K562 (cell line): ENCODE results near the gene NR1H2. TPM values are rescaled to one million over a fixed set of nuclear protein-coding genes. Genes with fewer than 3 reads are reported as not detected.

Source experiments
- ATAC-seq: fragments of 200-7000 bp; cut with Tn5 transposase; 3 replicates; pipeline ENCODE4 v1.9.1; 2020; ENCODE audit warnings: moderate library complexity
- BruUV-seq: library from RNA; stranded (reverse); fragments of 400-500 nt; replicated peaks from 2 replicates; lab custom pipeline; 2021; lab: Mats Ljungman, UMichigan
- CTCF ChIA-PET: fragments of 300-600 bp; formaldehyde crosslinking; extraction: SDS; loops from one replicate; lab custom pipeline; 2021; ENCODE audit warnings: low intra/inter-chr PET ratio; lab: Yijun Ruan, JAX
- POLR2A ChIA-PET: fragments of 300-600, 350-650 bp; sonication (Branson Sonifier 250); formaldehyde crosslinking; extraction: SDS; loops from one replicate; lab custom pipeline; 2021; ENCODE audit warnings: antibody characterized with exemption, inconsistent platforms; lab: Yijun Ruan, JAX
- DNase-seq, 4 experiments: peaks; one replicate each; pipeline versions ENCODE4 v3.0.0 to v3.0.0-alpha.2; 2011 to 2018; ENCODE audit warnings: low spot score in 3 of 4, mixed read lengths in 3 of 4; ENCODE audit errors: extremely low read depth in 1 of 4
- FAIRE-seq: peaks from 2 replicates; lab custom pipeline; 2011; peaks lifted over from hg19 to GRCh38; lab: Jason Lieb, UNC
- H2AFZ ChIP-seq: 2 replicates; pipeline ENCODE4 v1.6.0; 2011; ENCODE audit warnings: low read depth, low read length, control low read depth, inconsistent platforms
- H3K27ac ChIP-seq: fragments of 200-600 bp; 3 replicates; pipeline ENCODE4 v1.8.0; 2011; ENCODE audit warnings: low read depth, mild to moderate bottlenecking, control low read depth, inconsistent platforms, low read length, moderate library complexity, mixed read lengths; ENCODE audit errors: extremely low read depth
- H3K27me3 ChIP-seq, 2 experiments: fragments of 300-600 bp in 1 of 2; 2 replicates in 1 of 2; 3 replicates in 1 of 2; pipeline versions ENCODE4 v1.6.0 to v1.8.0; 2011; ENCODE audit warnings: inconsistent platforms in 2 of 2, low read length in 2 of 2, mild to moderate bottlenecking in 1 of 2, mixed read lengths in 1 of 2, moderate library complexity in 1 of 2; ENCODE audit not compliant: control insufficient read depth in 2 of 2, insufficient read depth in 2 of 2
- H3K36me3 ChIP-seq: fragments of 300-600 bp; 3 replicates; pipeline ENCODE4 v1.8.0; 2011; ENCODE audit warnings: mild to moderate bottlenecking, low read length, inconsistent platforms; ENCODE audit not compliant: control insufficient read depth, insufficient read depth
- H3K4me1 ChIP-seq, 2 experiments: fragments of 200-600 bp in 1 of 2; replicated peaks in 1 of 2; 2 replicates in 1 of 2; 3 replicates in 1 of 2; pipeline versions ENCODE4 v1.5.1 to v1.8.0; 2011; ENCODE audit warnings: inconsistent platforms in 2 of 2, low read length in 2 of 2, mild to moderate bottlenecking in 1 of 2, mixed read lengths in 1 of 2, moderate library complexity in 1 of 2; ENCODE audit not compliant: control insufficient read depth in 2 of 2, insufficient read depth in 2 of 2
- H3K4me2 ChIP-seq: 2 replicates; pipeline ENCODE4 v1.6.1; 2011; ENCODE audit warnings: low read length, control low read depth, inconsistent platforms, mixed read lengths; ENCODE audit not compliant: insufficient read depth
- H3K4me3 ChIP-seq: fragments of 200-600 bp; sonication (generic), shearing (Covaris generic); 2 replicates; pipeline ENCODE4 v1.5.1; 2016; ENCODE audit warnings: control low read depth, inconsistent platforms
- H3K79me2 ChIP-seq: fragments of 200-600 bp; 3 replicates; pipeline ENCODE4 v1.8.0; 2011; ENCODE audit warnings: low read length, inconsistent platforms; ENCODE audit not compliant: control insufficient read depth, insufficient read depth
- H3K9ac ChIP-seq, 2 experiments: 2 replicates each; pipeline versions ENCODE4 v1.6.0 to v1.6.1; 2011; ENCODE audit warnings: low read depth in 2 of 2, low read length in 2 of 2, control low read depth in 1 of 2, inconsistent platforms in 1 of 2, mild to moderate bottlenecking in 1 of 2, mixed read lengths in 1 of 2; ENCODE audit not compliant: insufficient read depth in 1 of 2
- H3K9me1 ChIP-seq: one replicate; pipeline ENCODE4 v1.6.0; 2011; ENCODE audit warnings: inconsistent platforms, mild to moderate bottlenecking, low read length, moderate library complexity; ENCODE audit not compliant: control insufficient read depth, insufficient read depth
- H3K9me3 ChIP-seq: replicated peaks from 2 replicates; pipeline ENCODE4 v1.5.1; 2011; ENCODE audit warnings: low read depth, low read length, inconsistent platforms; ENCODE audit not compliant: control insufficient read depth, insufficient read depth
- H4K20me1 ChIP-seq: replicated peaks from 2 replicates; pipeline ENCODE4 v1.6.1; 2011; ENCODE audit warnings: low read length, inconsistent platforms, mixed read lengths; ENCODE audit not compliant: control insufficient read depth, insufficient read depth
- ARID4B ChIP-seq: sonication (generic); formaldehyde crosslinking; IDR thresholded peaks from 2 replicates; pipeline ENCODE4 v1.8.0; 2022; ENCODE audit warnings: mild to moderate bottlenecking, missing genetic modification reagents
- KAT8 ChIP-seq: fragments of 450-650 bp; IDR thresholded peaks from 2 replicates; pipeline ENCODE4 v1.6.1; 2016; ENCODE audit warnings: low read depth, mild to moderate bottlenecking
- POLR2G ChIP-seq: fragments of 200-400 bp; formaldehyde crosslinking; IDR thresholded peaks from 2 replicates; pipeline ENCODE4 v1.6.1; 2017; ENCODE audit warnings: low read depth, mild to moderate bottlenecking, antibody characterized with exemption, low read length, moderate library complexity
- SOX6 ChIP-seq: fragments of 450-650 bp; IDR thresholded peaks from 2 replicates; pipeline ENCODE4 v1.6.1; 2014; ENCODE audit warnings: mild to moderate bottlenecking
- WGBS: fragments of 100-300 bp; shearing (Covaris generic); methylation state at CpG from one replicate; pipeline ENCODE4 v1.1.6; 2016; ENCODE audit warnings: low coverage, mixed read lengths; ENCODE audit not compliant: insufficient coverage; ENCODE audit errors: missing lambda C conversion rate; 5-methylcytosine and 5-hydroxymethylcytosine counted together
- in situ Hi-C: fragments of 300-500 bp; cut with MboI; formaldehyde crosslinking; loops from 4 replicates; pipeline ENCODE4 v1.15.0; 2018; ENCODE audit warnings: inconsistent platforms, mixed read lengths
- intact Hi-C: fragments of 100-400 bp; cut with micrococcal nuclease; formaldehyde crosslinking; loops from 2 replicates; pipeline ENCODE4 v1.14.2; 2022
- polyA plus RNA-seq, 8 experiments: library from polyadenylated mRNA; depleted of rRNA in 4 of 8; stranded (reverse) in 5 of 8; unstranded in 3 of 8; fragments of >200 nt; fragmentation: Nextera tagmentation in 2 of 8; fragmentation: Illumina TruSeq in 1 of 8; extraction: Ambion mirVana in 2 of 8; extraction: Trizol in 1 of 8; gene quantifications; 2 replicates each; pipeline versions ENCODE4 v1.2.1 to v1.2.3, GENCODE V29; 2011 to 2014; ENCODE audit warnings: inconsistent platforms in 1 of 8, missing spikeins in 1 of 8
- total RNA-seq, 7 experiments: library from RNA; depleted of rRNA in 6 of 7; stranded (reverse); fragments of >200 nt in 6 of 7; fragmentation: Illumina TruSeq in 2 of 7; extraction: Trizol in 2 of 7; gene quantifications; 2 replicates each; pipeline versions ENCODE4 v1.2.1 to v1.2.3, GENCODE V29; 2011 to 2021; ENCODE audit warnings: low replicate concordance in 1 of 7

NR1H2 gene
- total and polyA plus RNA-seq, 9 of the 15 experiments (the other 6 are each of a cell fraction or from before 2014, with no cell fraction given) = 0.11 to 73.8 (median 24.0) TPM

GRCh38 chr19:50413531-50413930, 37.3 kb downstream of the NR1H2 start:
- ATAC-seq (no peak), DNase-seq (no peak), FAIRE-seq (no peak)
- H3K4me3 ChIP-seq = no peak overlapping the region
- 93% methylated on average over 15 of the region's 21 CpGs for WGBS
- H3K79me2 ChIP-seq = no peaks in the 10 kb centered on the region
- peaks cover 77% of the 10 kb centered on the region; the same call in 2 of the 3 replicates for H3K36me3 ChIP-seq
- no peak overlapping the region for H3K4me2 ChIP-seq
- CTCF ChIA-PET = interaction anchor here (2.2 to 2.4 kb wide), 2 partner anchors 45 to 56 kb away, joined by 13 to 14 read pairs; no protein-coding TSS in a partner anchor
- no peaks in the 10 kb centered on the region for H3K9me1 ChIP-seq
- in situ Hi-C loops (no loop called here), intact Hi-C loops (no loop called here)
- H3K4me1 ChIP-seq = peaks cover 13 to 59% of the 10 kb centered on the region in 2 experiments
- no peak overlapping the region for H2AFZ ChIP-seq
- BruUV-seq = no TSS peak
- TF ChIP-seq KAT8 = no peak
- TF ChIP-seq POLR2G = peak; percentile 62
- TF ChIP-seq SOX6 = no peak
- TF ChIP-seq ARID4B = no peak
- POLR2A ChIA-PET = no interaction called here
- H3K27ac ChIP-seq = no peak overlapping the region
- no peaks in the 10 kb centered on the region for H4K20me1 ChIP-seq
- no peaks in the 10 kb centered on the region for H3K27me3 ChIP-seq
- peak overlapping the region in 1 of 2 experiments; percentile 43; a peak in 1 of 4 replicates for H3K9ac ChIP-seq
- no peaks in the 10 kb centered on the region for H3K9me3 ChIP-seq
